GM21786 (cell line): ENCODE results near the gene TRPM1.

Source experiments
- ATAC-seq: cut with Tn5 transposase; IDR thresholded peaks from one replicate; pipeline ENCODE4 v1.9.1; 2021; ENCODE audit not compliant: unreplicated experiment

Gene TRPM1

DNA sequence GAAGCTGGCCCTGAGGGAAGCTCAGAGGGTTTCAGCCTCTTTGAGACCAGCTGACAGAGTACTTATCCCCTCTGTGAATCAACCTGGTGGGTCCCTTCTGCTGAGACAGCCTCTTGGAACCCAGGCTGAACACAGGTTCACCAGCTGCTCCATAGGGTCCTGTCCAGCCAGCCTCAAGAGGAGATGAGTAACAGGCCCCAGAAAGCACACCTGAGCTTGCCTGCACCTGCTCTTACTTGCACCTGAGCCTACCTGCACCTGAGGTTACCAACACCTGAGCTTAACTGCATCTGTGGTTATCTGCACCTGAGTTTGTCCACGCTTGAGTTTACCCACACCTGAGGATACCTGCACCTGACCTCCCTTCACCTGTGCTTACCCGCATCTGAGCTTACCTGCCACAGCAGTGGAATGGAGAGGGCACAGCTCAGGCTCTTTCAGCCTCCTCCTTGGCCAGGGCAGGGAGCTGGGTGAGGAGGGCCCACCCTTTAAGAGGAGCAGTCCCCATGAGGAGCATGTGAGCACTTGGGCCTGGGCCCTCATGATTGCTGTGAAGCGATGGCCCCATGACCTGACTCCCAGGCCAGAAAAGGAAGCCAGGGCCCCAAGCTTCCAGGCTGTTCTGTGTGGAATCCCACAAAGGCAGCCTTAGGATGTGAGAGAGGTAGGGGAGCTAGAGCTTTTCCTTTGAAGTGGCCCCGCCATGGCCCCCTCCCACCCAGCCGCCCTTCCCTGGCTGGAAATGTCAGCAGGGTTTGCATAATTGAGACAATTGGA is at the start of gene TRPM1:
Gene TRPM1, minus strand, starts transcription at position 464 of the 777 bp plus-strand sequence. CDS start 20,370 bp downstream, outside the sequence.
- ATAC-seq: no peak

DNA sequence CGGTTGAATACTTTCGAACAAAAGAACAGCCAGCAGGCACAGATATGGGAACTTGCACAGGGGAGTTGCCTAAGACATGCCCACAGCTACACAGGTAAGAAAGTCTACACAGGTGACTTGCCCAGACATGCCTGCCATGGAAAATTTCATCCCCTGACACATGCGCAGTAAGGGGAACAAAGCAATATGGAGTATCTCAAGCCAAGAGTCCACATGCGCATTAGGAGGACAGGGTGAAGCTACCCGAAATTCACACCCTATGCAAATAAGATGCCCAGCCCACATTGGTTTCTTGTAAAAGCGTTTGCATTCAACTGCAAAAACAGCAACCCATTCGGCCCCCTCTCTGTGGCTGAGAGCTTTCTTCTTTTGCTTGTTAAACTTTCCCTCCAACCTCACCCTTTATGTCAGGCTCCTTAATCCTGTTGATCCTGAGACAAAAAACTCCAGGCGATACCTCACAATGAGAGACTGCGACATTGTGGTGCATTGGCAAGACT is 49.3 kb upstream of the TRPM1 start:
- ATAC-seq: no peak

DNA sequence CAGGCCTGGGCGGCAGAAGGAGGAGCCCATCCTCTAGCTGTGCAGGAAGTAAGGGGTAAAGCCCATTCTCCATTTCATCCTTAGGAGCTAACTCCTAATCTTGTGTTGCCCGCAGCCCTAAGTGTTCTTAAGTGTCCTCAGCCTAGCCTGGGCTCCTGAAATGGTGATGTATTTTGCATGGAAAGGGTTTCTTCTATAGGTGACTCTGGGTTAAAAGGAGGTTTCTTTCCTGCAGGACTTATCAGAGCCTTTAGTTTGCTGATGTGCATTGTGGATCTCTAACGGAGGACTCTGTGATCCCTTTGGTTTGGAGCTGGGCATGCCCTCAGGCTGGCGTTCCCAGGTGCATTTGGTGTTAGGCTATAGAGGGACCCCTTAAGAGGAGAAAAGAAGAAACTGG is 48.5 kb upstream of the TRPM1 start:
- no peak for ATAC-seq

DNA sequence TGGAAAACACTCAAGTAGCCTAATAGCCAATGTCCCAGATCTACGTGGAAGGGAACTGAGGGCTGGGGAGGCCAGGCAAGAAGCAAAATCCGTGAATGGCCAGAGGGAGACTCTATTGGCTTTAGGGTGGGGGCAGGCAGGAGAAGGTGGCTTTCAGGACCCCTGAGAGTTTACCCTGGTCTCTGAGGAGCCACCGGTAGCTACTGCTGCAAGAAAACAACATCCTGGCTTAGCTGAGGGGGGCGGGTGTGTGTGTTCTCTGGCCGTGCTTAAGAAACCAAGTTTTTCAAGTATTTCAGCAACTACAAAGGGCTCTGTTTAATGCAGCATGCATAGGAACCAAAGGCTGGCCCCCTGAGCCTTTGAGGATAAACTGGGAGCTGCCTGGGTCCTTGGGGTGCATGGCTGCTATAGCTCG is 47.6 kb upstream of the TRPM1 start:
- ATAC-seq: no peak

DNA sequence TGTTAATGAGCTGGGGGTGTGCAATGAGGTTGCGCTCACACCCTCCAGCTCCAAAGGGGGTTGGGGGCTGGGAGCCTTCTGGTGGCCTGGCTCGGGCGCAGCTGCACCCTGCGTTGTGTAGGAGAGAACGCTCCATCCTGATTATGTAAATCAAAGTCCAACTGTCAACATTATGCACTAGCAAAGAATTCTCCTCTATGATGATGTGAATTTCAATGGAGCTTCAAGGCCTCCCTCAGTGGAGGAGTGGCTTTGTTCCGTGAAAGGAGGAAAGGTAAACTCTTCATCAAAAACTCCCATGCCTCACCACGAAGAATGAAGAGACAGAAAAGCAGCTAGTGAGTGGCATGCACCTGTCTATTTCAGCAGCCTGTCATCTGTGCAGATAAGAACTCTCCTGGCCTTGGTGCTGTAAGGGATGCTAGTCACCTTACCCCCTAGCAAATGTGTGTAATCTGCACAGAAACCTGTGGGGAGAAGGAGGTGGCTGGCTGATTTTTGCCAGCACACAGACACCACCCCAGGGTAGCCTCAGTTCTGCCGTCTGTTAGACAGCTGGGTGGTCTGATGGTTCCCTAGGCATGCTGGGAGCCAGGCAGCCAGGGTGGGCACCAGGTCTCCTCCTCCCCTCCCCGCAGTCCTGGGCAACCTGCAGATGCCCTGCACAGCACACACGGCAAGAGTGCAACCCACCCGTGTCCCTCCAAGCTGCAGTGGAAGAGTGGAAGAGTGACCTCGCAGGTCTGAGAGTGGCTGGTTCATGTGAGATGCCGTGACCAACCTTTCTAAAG is 47.0 kb upstream of the TRPM1 start:
- ATAC-seq: no peak

DNA sequence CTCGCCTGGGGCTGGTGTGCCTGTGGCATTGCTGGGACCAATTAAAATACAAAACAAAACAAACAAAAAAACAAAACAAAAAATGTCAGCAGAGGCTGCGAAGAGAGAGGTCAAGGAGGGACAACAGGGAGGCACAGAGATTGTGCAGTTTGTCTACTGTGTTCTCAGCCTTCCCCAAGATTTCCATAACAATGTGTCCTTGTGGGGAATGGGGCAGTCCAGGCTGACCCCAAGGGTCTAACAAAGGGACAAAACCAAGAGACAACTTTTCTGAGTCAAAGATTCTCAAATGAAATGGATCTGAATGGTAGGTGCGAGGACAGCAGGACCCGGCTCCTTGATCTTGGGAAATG is 46.4 kb upstream of the TRPM1 start:
- ATAC-seq: no peak

DNA sequence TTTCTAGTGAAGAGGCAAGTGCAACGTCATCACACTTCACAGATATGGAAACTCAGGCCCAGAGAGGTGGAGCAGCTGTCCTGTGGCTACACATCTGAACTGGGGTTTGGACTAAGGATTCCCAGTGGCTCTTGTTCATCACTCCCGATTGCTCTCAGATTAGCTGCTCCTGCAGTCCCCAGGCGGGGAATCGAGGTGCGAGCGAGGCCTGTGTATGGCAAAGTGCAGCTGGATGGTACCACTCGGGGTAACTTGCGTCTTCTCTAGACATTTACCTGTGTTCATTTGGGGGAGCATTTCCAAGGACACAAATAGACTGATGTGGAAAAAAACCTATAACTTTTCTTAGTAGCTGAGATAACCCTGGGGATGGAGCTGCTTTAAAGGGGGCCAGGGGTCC is 45.9 kb upstream of the TRPM1 start:
- ATAC-seq: no peak

DNA sequence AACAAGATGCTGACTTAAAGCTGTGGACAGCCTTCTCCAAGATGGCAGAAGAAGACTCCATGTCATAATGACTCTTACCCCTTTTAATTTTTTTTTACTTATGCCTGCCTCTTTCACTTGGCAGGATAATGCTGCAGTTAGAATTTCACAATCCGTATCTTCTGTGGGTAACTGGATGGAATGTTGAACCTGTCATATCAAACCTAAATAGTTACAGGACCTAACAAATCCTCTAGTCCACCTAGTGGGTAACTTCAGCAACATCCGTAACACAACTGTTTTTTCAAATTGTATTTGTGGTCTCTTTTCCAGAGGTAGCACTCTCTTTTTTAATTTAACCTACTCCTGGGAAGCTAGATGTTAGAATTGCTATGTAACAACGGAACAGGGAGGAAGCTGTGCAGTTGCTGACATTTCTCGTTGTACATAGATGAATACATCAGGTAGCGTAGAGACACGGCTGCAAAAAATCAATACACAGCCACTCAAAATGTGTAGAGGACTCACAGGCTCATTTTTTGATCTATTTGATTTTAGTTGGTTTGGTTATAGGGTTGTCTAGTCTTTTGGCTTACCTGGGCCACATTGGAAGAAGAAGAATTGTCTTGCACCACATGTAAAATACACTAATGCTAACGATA is 43.9 kb upstream of the TRPM1 start:
- no peak for ATAC-seq

DNA sequence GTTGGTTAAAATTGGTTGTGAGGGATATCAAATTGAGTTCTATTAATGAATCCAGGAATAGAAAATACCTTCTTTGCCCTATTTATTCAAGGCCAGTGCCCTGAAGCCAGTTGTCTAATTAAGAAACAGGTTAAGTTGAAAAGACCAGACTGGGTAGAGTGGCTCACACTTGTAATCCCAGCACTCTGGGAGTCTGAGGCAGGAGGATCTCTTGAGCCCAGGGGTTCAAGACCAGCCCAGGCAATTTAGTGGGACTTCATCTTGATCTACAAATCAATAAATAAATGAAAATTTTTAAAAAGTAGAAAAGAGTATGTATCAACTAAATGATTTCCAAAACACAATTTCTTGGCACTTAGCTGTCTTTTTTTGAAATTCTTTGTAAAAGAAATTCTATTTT is 40.3 kb upstream of the TRPM1 start:
- ATAC-seq: no peak

DNA sequence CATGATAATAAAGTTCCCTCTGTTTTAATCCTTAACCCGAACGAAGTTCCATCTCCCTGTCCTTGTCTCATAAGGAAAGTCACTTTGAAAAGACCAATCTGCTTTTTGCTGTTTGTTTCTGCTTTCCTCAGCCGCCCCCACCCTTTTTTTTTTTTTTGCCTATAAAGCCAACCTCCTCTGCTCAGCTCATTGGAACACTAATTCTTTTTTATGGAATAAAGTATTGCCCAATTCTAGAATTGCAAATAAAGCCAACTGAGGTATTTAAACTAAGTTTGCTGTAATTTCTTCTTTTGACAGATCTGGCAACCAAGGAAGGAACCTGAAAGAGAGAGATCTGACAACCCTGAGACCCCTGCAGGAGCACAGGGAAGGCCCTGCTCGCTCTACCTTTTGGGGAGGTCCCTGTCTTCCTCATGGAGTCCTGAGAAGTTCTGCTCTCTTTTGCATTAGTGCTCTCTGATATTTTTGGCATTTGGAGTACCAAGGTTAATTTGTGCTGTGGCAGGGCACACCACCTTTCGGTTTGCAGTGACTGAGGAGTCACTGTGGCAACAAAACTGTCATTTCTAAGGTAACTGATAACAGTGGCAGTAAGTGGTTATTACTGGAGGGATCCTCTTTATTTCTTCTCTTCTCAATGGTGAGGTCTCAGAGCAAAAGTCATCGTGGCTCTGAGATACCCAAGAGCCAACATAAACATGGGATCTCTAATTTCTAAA is 35.2 kb upstream of the TRPM1 start:
- ATAC-seq: no peak

DNA sequence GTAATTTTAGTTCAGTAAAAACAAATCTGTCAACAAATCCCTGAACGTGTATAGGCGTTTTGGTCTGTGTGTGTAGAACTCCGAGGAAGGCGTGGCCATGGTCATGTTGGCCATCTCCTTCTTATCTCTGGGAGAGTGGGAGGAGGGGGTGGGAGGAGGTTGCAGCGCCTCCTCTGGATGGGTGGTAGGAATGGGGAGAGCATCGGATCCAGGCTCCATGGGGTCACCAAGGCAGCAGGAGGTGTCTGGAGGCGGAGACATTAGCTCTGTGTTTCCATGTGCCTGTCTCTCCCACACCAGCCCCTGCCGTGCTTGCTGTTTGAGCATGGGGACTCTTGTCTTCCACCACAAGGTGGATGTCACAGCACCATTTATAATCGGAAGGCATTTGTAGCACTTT is 34.5 kb upstream of the TRPM1 start:
- no peak for ATAC-seq

DNA sequence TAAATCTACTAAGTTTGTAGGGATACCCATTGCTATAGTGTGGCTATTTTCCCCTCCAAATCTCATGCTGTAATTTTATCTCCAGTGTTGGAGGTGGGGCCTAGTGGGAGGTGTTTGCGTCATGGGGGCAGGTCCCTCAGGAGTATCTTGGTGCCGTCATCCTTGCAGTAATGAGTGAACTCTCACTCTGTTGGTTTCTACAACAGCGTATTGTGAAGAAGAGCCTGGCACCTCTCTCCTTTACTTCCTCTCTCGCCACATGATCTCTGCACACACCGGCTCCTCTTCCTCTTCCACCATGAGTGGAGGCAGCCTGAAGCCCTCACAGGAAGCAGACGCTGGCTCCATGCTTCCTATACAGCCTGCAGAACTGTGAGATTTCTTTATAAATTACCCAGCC is 34.0 kb upstream of the TRPM1 start:
- no peak for ATAC-seq

DNA sequence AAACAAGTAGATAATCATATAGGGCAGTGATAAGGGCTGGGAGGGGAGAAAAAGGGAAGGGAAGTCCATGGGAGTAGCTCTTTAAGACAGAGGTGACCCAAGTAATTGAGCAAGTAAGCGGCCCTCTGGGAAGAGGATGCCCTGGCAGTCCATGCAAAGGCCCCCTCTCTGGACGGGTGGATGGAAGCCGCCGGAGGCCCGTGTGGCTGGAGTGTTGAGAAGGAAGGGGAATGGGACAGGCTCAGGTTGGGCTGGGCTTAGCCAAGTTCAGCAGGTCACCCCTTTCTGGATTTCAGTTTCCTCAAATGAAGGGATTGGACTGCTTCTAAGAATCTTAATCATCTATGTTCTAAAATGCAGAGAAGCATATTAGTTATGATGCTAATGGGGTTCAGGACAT is 32.4 kb upstream of the TRPM1 start:
- ATAC-seq: no peak

DNA sequence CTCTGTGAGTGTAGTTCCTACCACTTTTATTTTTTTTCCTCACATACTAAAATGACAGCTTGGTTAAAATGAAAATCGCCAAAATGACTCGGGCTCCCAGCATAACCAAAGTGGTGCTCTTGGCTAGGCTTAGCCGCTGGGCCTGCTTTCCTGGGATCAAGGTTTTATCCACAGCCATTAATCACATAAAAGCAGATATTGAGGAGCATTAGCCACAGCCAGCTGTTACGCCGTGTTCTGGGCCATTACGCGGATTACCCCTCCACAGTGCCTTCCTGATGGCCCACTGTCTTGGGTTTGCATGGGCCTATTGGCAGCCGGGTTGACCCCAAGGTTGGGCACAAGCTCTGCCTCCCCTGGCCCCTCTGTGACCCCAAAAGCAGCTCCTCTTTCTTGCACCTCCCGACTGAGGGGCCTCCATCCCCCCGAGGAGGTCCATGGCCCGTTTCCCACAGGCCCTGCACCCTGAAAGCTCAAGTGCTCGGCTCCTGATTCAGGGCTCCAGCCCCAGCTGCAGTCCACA is 30.4 kb upstream of the TRPM1 start:
- ATAC-seq: no peak

DNA sequence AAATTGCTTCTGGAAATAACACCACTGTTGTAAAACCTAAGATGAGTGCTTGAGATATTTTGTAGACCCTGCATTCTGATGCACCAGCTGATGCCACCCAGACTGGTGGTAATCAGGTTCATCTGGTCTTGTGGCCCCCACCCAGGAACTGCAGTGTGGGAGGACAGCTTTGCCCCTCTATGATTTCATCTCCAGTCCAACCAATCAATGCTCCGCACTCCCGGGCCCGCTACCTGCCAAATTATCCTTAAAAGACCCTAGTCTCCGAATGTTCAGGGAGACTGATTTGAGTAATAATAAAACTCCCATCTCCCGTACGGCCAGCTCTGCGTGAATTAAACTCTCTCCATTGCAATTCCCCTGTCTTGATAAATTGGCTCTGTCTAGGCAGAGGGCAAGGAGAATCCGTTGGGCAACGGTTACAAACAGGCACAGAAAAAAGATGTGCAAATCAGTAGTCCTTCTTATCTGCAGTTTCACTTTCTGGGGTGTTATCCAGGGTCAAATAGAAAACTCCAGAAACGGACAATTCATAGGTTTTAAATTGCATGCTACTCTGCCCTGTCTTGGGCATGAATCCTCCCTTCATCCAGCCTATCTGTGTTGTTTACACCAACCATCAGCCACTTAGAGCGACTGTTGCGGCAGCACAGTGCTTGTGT is 29.2 kb upstream of the TRPM1 start:
- ATAC-seq: no peak

DNA sequence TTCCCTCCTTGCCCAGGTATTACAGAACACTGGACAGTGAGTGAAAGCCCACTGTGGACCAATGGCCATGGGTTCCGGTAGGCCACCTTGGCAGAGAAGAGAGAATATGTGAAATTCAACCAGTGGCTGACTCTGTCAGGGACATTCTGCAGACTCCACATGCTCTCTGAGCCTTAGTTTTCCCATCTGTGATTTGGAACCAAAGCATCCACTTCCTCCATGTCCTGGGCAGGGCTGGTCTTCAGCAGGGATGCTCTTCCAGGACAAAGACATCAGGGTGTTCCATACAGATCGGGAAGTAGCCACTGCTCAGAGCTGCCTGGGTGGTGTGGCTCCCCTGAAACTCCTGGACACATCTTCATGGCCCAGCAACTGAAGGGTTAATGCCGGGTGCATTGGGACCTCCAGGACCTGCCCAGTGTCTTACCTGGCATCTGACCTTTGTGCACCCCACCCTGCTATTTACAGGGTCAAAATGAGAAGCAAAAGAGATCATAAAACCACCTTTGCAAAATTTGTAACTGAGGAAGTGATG is 28.3 kb upstream of the TRPM1 start:
- ATAC-seq: no peak

DNA sequence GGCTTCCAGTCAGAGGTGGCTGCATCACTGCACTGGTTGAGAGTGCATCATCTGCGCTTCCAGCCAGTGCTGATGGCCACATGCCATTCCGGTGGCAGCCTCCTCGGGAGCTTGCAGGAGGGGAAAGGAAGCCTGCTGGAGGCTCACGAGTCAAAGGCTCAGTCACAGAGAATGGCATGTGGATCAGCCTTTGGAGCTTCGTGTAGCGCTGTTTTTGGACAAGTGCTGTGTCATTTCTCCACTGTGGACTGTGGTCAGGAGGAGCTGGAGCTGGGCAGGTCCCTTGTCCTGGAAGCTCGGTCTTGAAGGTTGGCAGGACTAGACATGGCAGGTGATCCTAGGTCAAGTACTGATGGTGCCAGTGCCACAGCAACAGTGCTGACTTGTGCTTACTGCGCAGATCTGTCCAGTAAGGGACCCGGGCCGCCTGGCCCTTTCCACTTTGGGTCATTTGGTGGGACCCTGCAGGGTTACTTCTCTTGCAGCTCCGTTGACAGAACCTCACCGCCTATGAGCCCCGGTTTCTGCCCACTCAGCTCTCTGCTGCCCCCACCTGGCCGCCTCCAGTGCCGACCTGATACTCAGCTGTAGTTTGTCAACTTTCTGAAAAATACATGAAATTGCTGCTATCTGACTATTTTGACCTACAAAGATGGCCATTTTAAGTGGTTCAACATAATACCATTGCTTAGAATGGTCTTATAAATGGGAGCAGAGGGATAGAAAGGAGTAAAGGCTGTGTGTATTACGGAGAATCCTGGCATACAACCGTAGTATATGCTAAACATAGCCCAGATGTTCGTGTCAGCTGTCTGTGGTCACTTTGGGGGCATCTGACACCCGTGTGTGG is 27.6 kb upstream of the TRPM1 start:
- no peak for ATAC-seq

DNA sequence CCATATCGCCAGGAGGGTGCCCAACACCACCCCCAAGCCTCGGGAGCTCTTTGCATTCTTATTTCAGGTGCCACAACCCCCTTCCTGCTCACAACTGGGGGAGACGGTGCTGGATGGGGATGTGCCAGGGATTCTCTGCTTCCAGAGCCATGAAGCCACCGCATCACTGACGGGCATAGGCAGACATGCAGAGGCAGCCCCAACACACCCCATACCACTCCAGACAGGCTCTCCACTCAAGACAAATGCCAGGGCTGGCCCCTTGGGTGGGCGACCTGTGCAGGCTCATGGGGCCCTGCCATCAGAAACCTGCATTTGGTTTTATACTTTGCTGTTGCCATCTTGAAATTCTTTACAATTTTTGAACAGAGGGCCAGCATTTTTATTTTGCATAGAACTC is 27.0 kb upstream of the TRPM1 start:
- no peak for ATAC-seq

DNA sequence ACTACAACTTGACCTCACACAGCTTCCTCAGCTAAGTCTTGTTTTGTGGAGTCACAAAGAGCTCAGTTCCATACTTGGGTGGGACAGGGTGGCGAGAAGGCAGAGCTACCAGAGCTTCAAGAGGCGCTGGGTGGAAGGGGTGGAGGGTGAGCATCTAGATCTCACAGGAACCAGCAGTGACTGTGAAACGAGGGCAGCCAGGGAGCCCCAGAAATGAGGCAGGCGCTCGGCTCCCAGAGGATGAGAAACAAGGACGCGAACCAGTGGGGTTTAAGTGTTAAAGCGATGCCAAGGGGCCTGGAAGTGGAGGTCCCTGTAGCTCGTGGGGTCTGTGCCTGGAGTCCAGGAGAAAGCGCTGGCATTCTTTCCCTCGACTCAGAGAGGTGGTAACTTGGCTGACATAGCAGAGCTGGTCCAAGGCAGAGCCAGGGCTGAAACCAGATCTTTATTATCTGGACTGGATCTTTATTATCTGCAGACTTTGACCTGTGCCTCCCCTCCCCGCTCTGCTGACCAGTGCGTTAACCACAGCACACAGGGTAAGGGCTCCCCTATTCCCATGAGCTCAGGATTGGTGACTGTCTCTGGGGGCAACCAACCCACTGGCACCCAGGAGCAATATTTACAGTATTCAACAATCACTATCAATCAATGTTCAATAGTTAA is 26.2 kb upstream of the TRPM1 start:
- no peak for ATAC-seq
